H9 (cell line): Measurements from ENCODE around the gene PRDM5. TPM values are rescaled to one million over a fixed set of nuclear protein-coding genes. Genes with fewer than 3 reads are reported as not detected.
A peak's percentile ranks its signal among the peaks of the same experiment; 100 is the strongest.

ENCODE experiments used
- DNase-seq: peaks from one replicate; pipeline ENCODE4 v3.0.0-alpha.2; 2017
- H2AFZ ChIP-seq: one replicate; pipeline ENCODE4 v1.6.1; 2013; ENCODE audit warnings: mild to moderate bottlenecking, low read length, control low read depth, moderate library complexity
- H2AK5ac ChIP-seq: 2 replicates; pipeline ENCODE4 v1.6.1; 2013; ENCODE audit warnings: low read length, control low read depth, mixed read lengths; ENCODE audit not compliant: insufficient read length
- H2BK120ac ChIP-seq: one replicate; pipeline ENCODE4 v1.6.1; 2013; ENCODE audit warnings: low read depth, mild to moderate bottlenecking, low read length, control low read depth, inconsistent platforms; ENCODE audit not compliant: poor library complexity, severe bottlenecking
- H2BK12ac ChIP-seq: 2 replicates; pipeline ENCODE4 v1.6.1; 2013; ENCODE audit warnings: low read length, control low read depth, mixed read lengths, low read depth; ENCODE audit not compliant: insufficient read length
- H2BK15ac ChIP-seq: 2 replicates; pipeline ENCODE4 v1.6.1; 2013; ENCODE audit warnings: low read depth, low read length, control low read depth
- H2BK20ac ChIP-seq: one replicate; pipeline ENCODE4 v1.6.1; 2013; ENCODE audit warnings: low read depth, mild to moderate bottlenecking, low read length, control low read depth, inconsistent platforms; ENCODE audit not compliant: poor library complexity, severe bottlenecking
- H2BK5ac ChIP-seq: 2 replicates; pipeline ENCODE4 v1.6.1; 2013; ENCODE audit warnings: low read length, control low read depth, mixed read lengths; ENCODE audit not compliant: insufficient read length
- H3K14ac ChIP-seq: 2 replicates; pipeline ENCODE4 v1.6.1; 2013; ENCODE audit warnings: low read length, control low read depth; ENCODE audit not compliant: insufficient read depth
- H3K18ac ChIP-seq: 2 replicates; pipeline ENCODE4 v1.6.1; 2013; ENCODE audit warnings: low read depth, mild to moderate bottlenecking, mixed read lengths, low read length, control low read depth; ENCODE audit not compliant: insufficient read length
- H3K23ac ChIP-seq: 2 replicates; pipeline ENCODE4 v1.6.1; 2013; ENCODE audit warnings: low read length, control low read depth, mixed read lengths, low read depth; ENCODE audit not compliant: insufficient read length
- H3K23me2 ChIP-seq: 2 replicates; pipeline ENCODE4 v1.6.1; 2013; ENCODE audit warnings: low read depth, mild to moderate bottlenecking, mixed read lengths, low read length, control low read depth; ENCODE audit not compliant: insufficient read length, poor library complexity, severe bottlenecking
- H3K27ac ChIP-seq: 2 replicates; pipeline ENCODE4 v1.5.1; 2013; ENCODE audit warnings: low read length, control low read depth, mixed read lengths, low read depth; ENCODE audit not compliant: insufficient read length
- H3K27me3 ChIP-seq: 2 replicates; pipeline ENCODE4 v1.6.1; 2013; ENCODE audit warnings: low read length, control low read depth, inconsistent platforms; ENCODE audit not compliant: insufficient read depth
- H3K4ac ChIP-seq: 2 replicates; pipeline ENCODE4 v1.6.1; 2013; ENCODE audit warnings: low read depth, mild to moderate bottlenecking, control low read depth, inconsistent platforms, low read length, moderate library complexity
- H3K4me1 ChIP-seq: 2 replicates; pipeline ENCODE4 v1.6.1; 2013; ENCODE audit warnings: low read length, control low read depth, inconsistent platforms; ENCODE audit not compliant: insufficient read depth
- H3K4me2 ChIP-seq: 2 replicates; pipeline ENCODE4 v1.6.1; 2013; ENCODE audit warnings: low read length, control low read depth, mixed read lengths; ENCODE audit not compliant: insufficient read length, insufficient read depth
- H3K56ac ChIP-seq: 2 replicates; pipeline ENCODE4 v1.6.1; 2013; ENCODE audit warnings: low read depth, mild to moderate bottlenecking, mixed read lengths, low read length, control low read depth; ENCODE audit not compliant: insufficient read length
- H3K79me1 ChIP-seq: 2 replicates; pipeline ENCODE4 v1.6.1; 2013; ENCODE audit warnings: low read depth, mild to moderate bottlenecking, moderate library complexity, low read length, control low read depth, inconsistent platforms; ENCODE audit not compliant: insufficient read depth, poor library complexity, severe bottlenecking
- H3K79me2 ChIP-seq: 2 replicates; pipeline ENCODE4 v1.6.1; 2013; ENCODE audit warnings: low read length, control low read depth, inconsistent platforms; ENCODE audit not compliant: insufficient read depth
- H3K9ac ChIP-seq: 2 replicates; pipeline ENCODE4 v1.6.1; 2013; ENCODE audit warnings: low read length, control low read depth, mixed read lengths; ENCODE audit not compliant: insufficient read length; ENCODE audit errors: extremely low read depth
- H3K9me3 ChIP-seq: one replicate; pipeline ENCODE4 v1.6.1; 2013; ENCODE audit warnings: low read depth, low read length, inconsistent platforms; ENCODE audit not compliant: control insufficient read depth
- H3T11ph ChIP-seq: one replicate; pipeline ENCODE4 v1.6.1; 2013; ENCODE audit warnings: mild to moderate bottlenecking, low read length, control low read depth, inconsistent platforms
- H4K20me1 ChIP-seq: one replicate; pipeline ENCODE4 v1.6.1; 2013; ENCODE audit not compliant: control insufficient read depth, insufficient read length, insufficient read depth
- H4K5ac ChIP-seq: 2 replicates; pipeline ENCODE4 v1.6.1; 2013; ENCODE audit warnings: low read depth, mild to moderate bottlenecking, mixed read lengths, low read length, control low read depth; ENCODE audit not compliant: insufficient read length
- H4K8ac ChIP-seq: replicated peaks from 2 replicates; pipeline ENCODE4 v1.6.1; 2013; ENCODE audit warnings: low read length, control low read depth, mixed read lengths, low read depth; ENCODE audit not compliant: insufficient read length
- H4K91ac ChIP-seq: 2 replicates; pipeline ENCODE4 v1.6.1; 2013; ENCODE audit warnings: low read depth, mild to moderate bottlenecking, moderate library complexity, mixed read lengths, low read length, control low read depth; ENCODE audit not compliant: insufficient read length
- H3K27ac Mint-ChIP-seq, 3 experiments: 2 replicates in 2 of 3; 3 replicates in 1 of 3; pipeline ENCODE4 v1.8.0; 2020 to 2021; ENCODE audit warnings: mixed read lengths in 3 of 3, mild to moderate bottlenecking in 1 of 3, moderate library complexity in 1 of 3
- H3K27me3 Mint-ChIP-seq: 2 replicates; pipeline ENCODE4 v1.8.0; 2021; ENCODE audit warnings: low read depth, mild to moderate bottlenecking, moderate library complexity, mixed read lengths
- H3K36me3 Mint-ChIP-seq, 3 experiments: 2 replicates in 2 of 3; 3 replicates in 1 of 3; pipeline ENCODE4 v1.8.0; 2020 to 2021; ENCODE audit warnings: low read depth in 3 of 3, mixed read lengths in 3 of 3; ENCODE audit not compliant: insufficient read depth in 1 of 3
- H3K4me1 Mint-ChIP-seq, 2 experiments: 2 replicates each; pipeline ENCODE4 v1.8.0; 2020; ENCODE audit warnings: mixed read lengths in 2 of 2
- H3K4me3 Mint-ChIP-seq, 2 experiments: 2 replicates in 1 of 2; 3 replicates in 1 of 2; pipeline ENCODE4 v1.8.0; 2020 to 2021; ENCODE audit warnings: mild to moderate bottlenecking in 2 of 2, mixed read lengths in 2 of 2, moderate library complexity in 1 of 2
- H3K9me3 Mint-ChIP-seq, 2 experiments: 2 replicates in 1 of 2; 3 replicates in 1 of 2; pipeline ENCODE4 v1.8.0; 2020; ENCODE audit warnings: mild to moderate bottlenecking in 2 of 2, mixed read lengths in 2 of 2, moderate library complexity in 1 of 2
- CTCF ChIP-seq: fragments of 200-600 bp; sonication (generic); conservative IDR thresholded peaks from 3 replicates; pipeline ENCODE4 v1.8.0; 2021; ENCODE audit warnings: antibody characterized with exemption, mild to moderate bottlenecking
- WGBS: extraction: QIAGEN DNeasy Blood & Tissue Kit; methylation state at CpG from one replicate; pipeline ENCODE4 v1.1.7; 2013; ENCODE audit warnings: missing lambda C conversion rate, low lambda C conversion rate, mixed read lengths; ENCODE audit not compliant: insufficient read length; ENCODE audit errors: extremely low coverage; 5-methylcytosine and 5-hydroxymethylcytosine counted together
- long read RNA-seq: library from polyadenylated mRNA; unstranded; transcript quantifications from one replicate; pipeline ENCODE4 v2.0.0, GENCODE V29; 2020
- total RNA-seq: library from RNA; stranded (reverse); gene quantifications from 2 replicates; pipeline ENCODE4 v1.2.1, GENCODE V29; 2021

PRDM5 gene
- 21.7 and 23.2 TPM in 2 replicates for total RNA-seq
- long read RNA-seq, transcript PRDM5-202 (4 exons, 2,492 nt) = major isoform, 29 of 67 reads
- long read RNA-seq, partial matches to known transcripts = 11 of 67 reads
- long read RNA-seq, other reads (novel, unspliced or antisense) = 25 of 67 reads

- Histone ChIP-seq H4K20me1 (no peaks in the 10 kb centered on the region), H2BK15ac (no peak within 1 kb of the TSS), H4K91ac (no peak within 1 kb of the TSS), H3K4me2 (peak within 1 kb of the TSS; percentile 93), H2BK12ac (no peak within 1 kb of the TSS), H3K4me1 (no peaks in the 10 kb centered on the region; the same call in 1 of the 2 replicates), H3K56ac (no peak within 1 kb of the TSS), H3K79me1 (peaks cover 3% of the 10 kb centered on the region), H2AK5ac (no peak within 1 kb of the TSS), H3K9me3 (no peaks in the 10 kb centered on the region), H2AFZ (no peak within 1 kb of the TSS), H4K8ac (no peak within 1 kb of the TSS), H2BK120ac (no peak within 1 kb of the TSS), H3K23me2 (peaks cover 8% of the 10 kb centered on the region), H3K18ac (peak within 1 kb of the TSS; percentile 56), H3T11ph (no peak within 1 kb of the TSS), H2BK5ac (no peak within 1 kb of the TSS), H4K5ac (no peak within 1 kb of the TSS), H3K4ac (no peak within 1 kb of the TSS), H3K9ac (peak within 1 kb of the TSS; percentile 66), H3K27me3 (no peaks in the 10 kb centered on the region), H2BK20ac (no peak within 1 kb of the TSS), H3K79me2 (peaks cover 2% of the 10 kb centered on the region; the same call in 1 of the 2 replicates), H3K27ac (peak within 1 kb of the TSS; percentile 87), H3K14ac (peak within 1 kb of the TSS; percentile 66), H3K23ac (no peak within 1 kb of the TSS)
- H3K27ac Mint-ChIP-seq = peak within 1 kb of the TSS; percentile 29 to 99 (median 92)
- peaks cover 40 to 43% of the 10 kb centered on the region in 2 experiments for H3K4me1 Mint-ChIP-seq
- DNase-seq = peak; percentile 78
- no peaks in the 10 kb centered on the region for H3K9me3 Mint-ChIP-seq
- peak; percentile 43; the same call in 2 of the 3 replicates for TF ChIP-seq CTCF
- peak within 1 kb of the TSS; percentile 77 to 85 for H3K4me3 Mint-ChIP-seq
- peaks cover 0 to 4% (median 0%) of the 10 kb centered on the region in 3 experiments; a peak in 4 of 7 replicates for H3K36me3 Mint-ChIP-seq
- WGBS = no CpG with 5 or more reads among the region's 86 CpGs
- H3K27me3 Mint-ChIP-seq = no peaks in the 10 kb centered on the region; the same call in 1 of the 2 replicates
Measured at GRCh38 chr4:120922381-120923206, at the start of gene PRDM5. Gene PRDM5, minus strand, starts transcription at chr4:120922726. Its CDS starts 118 bp downstream, at chr4:120922608.
